Measurements from ENCODE around the gene TEX19. TPM values are rescaled to one million over a fixed set of nuclear protein-coding genes. Genes with fewer than 3 reads are reported as not detected.
"Not testable (repeated sequence)": the region's sequence is repeated elsewhere in the genome, so short reads cannot be mapped to it uniquely, and the experiment has no call there.

Gene TEX19
- total RNA-seq, 2 experiments from 2014 or later = 0.10 to 0.23 TPM

DNA sequence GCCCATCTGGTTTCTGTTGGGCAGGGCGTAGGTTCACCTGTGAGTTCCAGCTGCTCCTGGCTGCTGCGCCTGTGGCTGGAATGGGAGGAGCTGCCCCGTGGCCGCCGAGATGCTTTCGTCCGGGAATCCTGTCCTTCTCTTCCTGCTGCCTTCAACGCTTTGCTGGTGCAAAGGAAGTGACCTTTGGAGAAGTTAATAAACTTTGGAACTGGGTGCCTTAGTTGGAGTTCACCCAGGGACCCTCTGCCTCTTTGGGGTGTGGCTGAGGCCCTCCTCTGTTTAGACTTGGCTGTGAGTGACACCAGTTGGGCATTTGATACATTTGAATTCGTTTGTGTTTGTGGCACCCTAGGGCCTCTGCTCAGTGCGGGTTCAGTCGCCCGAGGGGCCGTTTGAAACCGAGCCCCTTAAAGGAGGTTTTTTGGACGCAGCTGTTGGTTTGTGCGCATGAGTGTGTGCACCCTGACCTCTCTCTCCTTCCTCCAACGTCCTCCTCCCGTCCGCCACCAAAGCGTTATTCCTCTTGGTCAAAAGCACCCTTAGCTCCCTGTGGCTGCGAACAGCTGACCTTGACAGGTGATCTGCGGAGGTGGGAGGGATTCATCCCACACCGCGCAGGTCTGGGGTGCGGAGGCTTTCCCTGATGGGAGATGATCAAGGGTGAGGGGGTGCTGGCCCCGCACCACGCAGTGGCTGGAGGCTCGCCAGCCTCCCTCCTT, 16.5 kb upstream of the TEX19 start:
- DNase-seq = no peak
- Mint-ChIP-seq H3K4me1 (peaks cover 6% of the 10 kb centered on the region), H3K4me3 (no peak overlapping the region), H3K36me3 (no peaks in the 10 kb centered on the region), H3K27ac (no peak overlapping the region), H3K27me3 (peaks cover 7% of the 10 kb centered on the region), H3K9me3 (no peaks in the 10 kb centered on the region)

GRCh38 chr17:82343560-82343959, 15.5 kb upstream of the TEX19 start:
- Mint-ChIP-seq H3K36me3 (no peaks in the 10 kb centered on the region), H3K27me3 (peaks cover 7% of the 10 kb centered on the region), H3K4me3 (no peak overlapping the region), H3K27ac (no peak overlapping the region), H3K4me1 (peaks cover 6% of the 10 kb centered on the region), H3K9me3 (no peaks in the 10 kb centered on the region)
- DNase-seq = no peak

DNA sequence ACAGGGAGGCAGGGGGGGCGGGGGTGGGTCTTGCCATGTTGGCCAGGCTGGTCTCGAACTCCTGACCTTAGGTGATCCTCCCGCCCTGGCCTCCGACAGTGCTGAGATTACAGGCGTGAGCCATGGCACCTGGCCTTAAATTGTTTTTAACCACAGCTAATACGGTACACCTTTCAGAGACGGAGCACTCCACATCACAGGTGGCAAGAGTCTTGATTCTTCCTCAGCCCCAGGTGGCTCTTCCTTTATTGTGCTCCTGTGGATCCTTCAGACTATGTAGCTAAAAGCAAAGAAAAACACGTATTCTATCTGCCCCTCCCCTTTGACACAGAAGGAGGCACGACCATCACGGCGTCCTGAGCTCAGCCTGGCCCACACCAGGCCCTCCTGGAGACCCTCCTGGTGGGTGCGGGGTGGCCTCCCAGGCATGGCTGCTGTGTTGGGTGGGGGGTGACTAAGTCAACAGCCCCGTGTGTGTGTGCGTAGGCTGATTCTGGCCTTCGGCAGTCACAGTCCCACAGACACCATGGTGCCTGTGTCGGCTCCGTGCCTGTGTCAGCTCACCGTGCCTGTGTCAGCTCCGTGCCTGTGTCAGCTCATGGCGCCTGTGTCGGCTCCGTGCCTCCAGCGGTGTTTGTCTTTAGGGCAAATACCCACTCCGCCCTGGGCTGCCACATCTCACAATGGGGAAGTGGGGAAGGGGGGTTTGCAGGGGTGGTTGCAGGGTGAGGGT, 14.7 kb upstream of the TEX19 start:
- no peaks in the 10 kb centered on the region for H3K36me3 Mint-ChIP-seq
- DNase-seq = no peak
- H3K9me3 Mint-ChIP-seq = no peaks in the 10 kb centered on the region
- peaks cover 6% of the 10 kb centered on the region for H3K4me1 Mint-ChIP-seq
- no peak overlapping the region for H3K27ac Mint-ChIP-seq
- no peak overlapping the region for H3K4me3 Mint-ChIP-seq
- peaks cover 7% of the 10 kb centered on the region for H3K27me3 Mint-ChIP-seq

DNA sequence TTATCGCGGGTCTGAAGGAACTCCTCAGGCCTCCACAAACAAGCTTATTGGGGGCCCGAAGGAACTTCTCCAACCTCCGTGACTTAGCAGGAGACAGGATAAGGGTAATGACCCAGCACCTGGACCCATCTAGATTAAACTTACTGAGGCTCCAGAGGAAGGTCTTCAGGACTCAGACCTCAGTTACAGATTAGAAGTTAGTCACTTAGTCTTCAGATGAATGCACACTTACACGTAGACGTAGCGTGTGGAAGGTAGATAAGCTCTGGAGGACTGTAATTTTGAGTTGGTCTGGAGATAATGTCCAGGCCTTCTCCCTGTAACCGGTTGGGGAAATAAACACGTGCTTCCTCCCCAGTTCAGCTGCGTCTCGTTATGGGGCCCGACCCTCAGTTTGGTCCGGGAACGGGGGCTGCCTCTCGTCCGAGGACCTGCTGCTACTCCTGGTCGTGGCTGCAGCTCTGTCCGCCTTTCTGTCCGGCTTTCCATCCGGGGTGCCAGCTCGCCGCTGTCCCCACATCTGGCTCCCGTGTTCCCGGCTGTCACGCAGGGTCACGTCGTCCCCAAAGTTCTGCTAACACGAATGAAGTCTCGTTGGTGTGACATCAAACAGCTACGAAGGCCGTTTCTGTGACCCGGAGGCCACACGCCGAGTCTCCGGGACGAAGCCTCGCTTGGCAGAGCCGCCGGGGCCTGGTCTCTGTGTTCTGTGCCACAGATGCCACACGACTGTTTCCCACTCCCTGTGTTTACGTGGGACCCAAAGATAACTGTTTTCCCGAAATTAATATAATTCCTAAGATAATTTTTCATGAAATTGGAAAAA, 13.7 kb upstream of the TEX19 start:
- Mint-ChIP-seq H3K4me3 (no peak overlapping the region), H3K36me3 (no peaks in the 10 kb centered on the region), H3K4me1 (peaks cover 6% of the 10 kb centered on the region), H3K27ac (no peak overlapping the region), H3K27me3 (peaks cover 7% of the 10 kb centered on the region), H3K9me3 (no peaks in the 10 kb centered on the region)
- DNase-seq = no peak

DNA sequence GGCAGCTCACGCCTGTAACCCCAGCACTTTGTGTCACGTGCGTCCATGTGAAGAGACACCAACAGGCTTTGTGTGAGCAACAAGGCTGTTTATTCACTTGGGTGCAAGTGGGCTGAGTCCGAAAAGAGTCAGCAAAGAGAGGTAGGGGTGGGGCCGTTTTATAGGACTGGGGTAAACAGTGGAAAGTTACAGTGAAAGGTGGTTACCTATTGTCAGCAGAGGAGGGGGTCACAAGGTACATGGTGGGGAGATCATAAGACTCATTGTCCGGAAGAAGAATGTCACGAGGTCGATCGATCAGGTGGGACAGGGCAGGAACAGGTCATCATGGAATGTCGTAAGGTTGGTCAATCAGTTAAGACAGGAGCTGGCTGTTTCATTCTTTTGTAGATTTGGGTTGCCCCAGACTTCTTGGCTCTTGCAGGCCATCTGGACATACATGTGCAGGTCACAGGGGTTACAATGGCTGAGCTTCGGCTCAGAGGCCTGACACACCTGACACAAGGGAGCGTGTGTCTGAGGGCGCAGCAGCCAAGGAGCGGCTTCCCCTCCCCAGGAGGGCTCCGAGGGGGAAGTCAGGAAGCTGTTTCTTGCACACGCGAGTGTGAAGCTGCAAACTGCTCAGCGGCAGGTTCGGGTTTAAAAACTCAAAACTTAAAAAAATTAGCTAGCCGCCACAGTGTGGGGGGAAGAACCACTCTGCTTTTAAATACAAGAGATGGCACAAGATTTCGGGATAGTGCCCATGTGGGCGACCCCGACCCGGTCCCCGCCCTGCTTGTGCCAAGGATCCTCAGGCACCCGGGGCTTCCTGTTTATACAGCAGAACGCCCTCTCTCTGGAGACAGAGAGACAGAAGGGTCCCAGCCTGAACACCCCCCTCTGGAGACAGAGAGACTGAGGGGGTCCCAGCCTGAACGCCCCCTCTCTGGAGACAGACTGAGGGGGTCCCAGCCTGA, 12.4 kb upstream of the TEX19 start:
- Mint-ChIP-seq H3K36me3 (no peaks in the 10 kb centered on the region), H3K4me1 (peaks cover 6% of the 10 kb centered on the region), H3K4me3 (no peak overlapping the region), H3K9me3 (no peaks in the 10 kb centered on the region), H3K27me3 (peaks cover 7% of the 10 kb centered on the region), H3K27ac (no peak overlapping the region)
- no peak for DNase-seq

- H3K36me3 Mint-ChIP-seq, H3K4me1 Mint-ChIP-seq, H3K4me3 Mint-ChIP-seq, DNase-seq, H3K9me3 Mint-ChIP-seq, H3K27ac Mint-ChIP-seq, H3K27me3 Mint-ChIP-seq: not testable (repeated sequence)
Measured at GRCh38 chr17:82347994-82348393, 11.1 kb upstream of the TEX19 start.

DNA sequence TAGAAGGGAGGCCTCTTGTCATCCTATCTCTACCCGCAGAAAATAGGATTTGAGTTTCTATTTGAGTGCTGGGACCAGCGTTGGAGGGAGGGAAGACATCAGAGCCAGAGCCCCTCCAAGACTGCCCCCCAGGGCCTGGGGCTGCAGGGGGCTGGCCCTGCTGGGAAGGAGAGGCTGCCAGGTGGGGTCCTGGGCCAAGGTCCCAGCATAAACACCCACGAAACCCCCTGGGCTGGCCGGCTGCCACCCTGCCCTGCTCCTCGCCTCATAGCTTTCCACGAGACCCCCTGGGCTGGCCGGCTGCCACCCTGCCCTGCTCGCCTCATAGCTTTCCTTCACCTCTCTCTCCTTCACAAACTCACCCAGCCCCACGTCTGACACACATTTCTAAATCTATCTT, 10.6 kb upstream of the TEX19 start:
- Mint-ChIP-seq H3K27ac (no peak overlapping the region), H3K27me3 (peaks cover 7% of the 10 kb centered on the region), H3K4me3 (no peak overlapping the region), H3K4me1 (peaks cover 6% of the 10 kb centered on the region), H3K9me3 (no peaks in the 10 kb centered on the region), H3K36me3 (no peaks in the 10 kb centered on the region)
- DNase-seq = no peak

DNA sequence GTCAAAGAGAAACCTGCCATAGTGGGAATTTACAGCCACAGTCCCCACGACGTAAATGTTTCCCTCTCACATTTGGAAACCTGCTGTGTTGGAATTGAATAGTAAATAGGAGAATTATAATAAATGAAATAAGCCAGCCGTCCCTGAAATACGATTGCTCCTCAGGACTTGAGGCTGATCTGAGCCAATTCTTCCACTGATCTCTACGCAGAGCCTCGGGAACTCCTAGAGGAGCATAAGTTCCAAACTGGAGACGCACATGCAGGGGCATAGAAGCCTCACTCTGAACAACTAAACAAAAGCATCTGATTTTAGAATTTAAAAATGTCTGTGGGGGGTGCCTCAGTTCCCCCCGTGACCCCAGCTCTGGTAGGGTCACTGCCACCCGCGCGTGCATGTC, 10.2 kb upstream of the TEX19 start:
- no peak overlapping the region for H3K4me3 Mint-ChIP-seq

GRCh38 chr17:82349287-82349701, 9.8 kb upstream of the TEX19 start:
- DNase-seq = no peak
- no peak overlapping the region for H3K4me3 Mint-ChIP-seq
- no peak overlapping the region for H3K27ac Mint-ChIP-seq
- no peaks in the 10 kb centered on the region for H3K9me3 Mint-ChIP-seq
- H3K27me3 Mint-ChIP-seq = peaks cover 7% of the 10 kb centered on the region
- peaks cover 6% of the 10 kb centered on the region for H3K4me1 Mint-ChIP-seq
- no peaks in the 10 kb centered on the region for H3K36me3 Mint-ChIP-seq

More for the DNA sequence above, 10.2 kb upstream of the TEX19 start:
- H3K27ac Mint-ChIP-seq = no peak overlapping the region
- H3K9me3 Mint-ChIP-seq = no peaks in the 10 kb centered on the region
- DNase-seq = no peak
- no peaks in the 10 kb centered on the region for H3K36me3 Mint-ChIP-seq
- peaks cover 7% of the 10 kb centered on the region for H3K27me3 Mint-ChIP-seq
- H3K4me1 Mint-ChIP-seq = peaks cover 6% of the 10 kb centered on the region

- Mint-ChIP-seq H3K27me3 (peaks cover 11% of the 10 kb centered on the region), H3K4me1 (peaks cover 6% of the 10 kb centered on the region), H3K9me3 (no peaks in the 10 kb centered on the region), H3K27ac (no peak overlapping the region), H3K36me3 (no peaks in the 10 kb centered on the region), H3K4me3 (no peak overlapping the region)
- peak; percentile 59 for DNase-seq
Measured at GRCh38 chr17:82350182-82351030, 8.6 kb upstream of the TEX19 start.

- no peak for DNase-seq
- no peaks in the 10 kb centered on the region for H3K9me3 Mint-ChIP-seq
- H3K27me3 Mint-ChIP-seq = peaks cover 10% of the 10 kb centered on the region
- no peak overlapping the region for H3K27ac Mint-ChIP-seq
- H3K4me3 Mint-ChIP-seq = no peak overlapping the region
- peaks cover 5% of the 10 kb centered on the region for H3K4me1 Mint-ChIP-seq
- H3K36me3 Mint-ChIP-seq = no peaks in the 10 kb centered on the region
Measured at GRCh38 chr17:82351254-82351712, 7.8 kb upstream of the TEX19 start.

- Mint-ChIP-seq H3K4me3 (no peak overlapping the region), H3K36me3 (no peaks in the 10 kb centered on the region), H3K27me3 (peaks cover 4% of the 10 kb centered on the region), H3K4me1 (no peaks in the 10 kb centered on the region), H3K27ac (no peak overlapping the region), H3K9me3 (no peaks in the 10 kb centered on the region)
- DNase-seq = peak; percentile 78
Measured at GRCh38 chr17:82351713-82352488, 7.1 kb upstream of the TEX19 start.

DNA sequence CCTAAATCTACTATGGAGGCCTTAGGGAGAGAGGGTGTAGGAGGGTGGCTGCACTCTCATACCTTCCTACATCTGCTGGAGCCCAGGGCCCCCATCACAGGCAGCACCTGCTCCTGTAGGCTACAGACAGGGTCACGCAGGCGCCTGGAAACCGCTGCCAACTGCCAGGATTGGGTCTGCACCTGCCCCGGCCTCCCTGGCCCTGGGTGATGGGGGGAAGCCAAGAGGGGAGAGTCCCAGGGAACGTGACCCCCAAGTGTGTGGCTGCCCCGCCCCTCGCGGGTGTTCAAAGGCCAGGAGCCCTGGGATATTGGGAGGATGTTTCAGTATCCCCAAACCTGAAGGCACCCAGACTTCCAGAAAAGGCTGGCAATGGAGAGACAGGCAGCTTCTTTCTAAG, 5.6 kb upstream of the TEX19 start:
- no peak for DNase-seq
- Mint-ChIP-seq H3K36me3 (no peaks in the 10 kb centered on the region), H3K27me3 (peaks cover 13% of the 10 kb centered on the region), H3K27ac (no peak overlapping the region), H3K4me1 (peaks cover 7% of the 10 kb centered on the region), H3K4me3 (no peak overlapping the region), H3K9me3 (no peaks in the 10 kb centered on the region)
